Melanocyte of skin (primary cell): ENCODE results near the gene C3AR1. TPM values are rescaled to one million over a fixed set of nuclear protein-coding genes. Genes with fewer than 3 reads are reported as not detected.

Experiments
- total RNA-seq, 2 donors: library from RNA; depleted of rRNA; stranded (reverse); fragments of >200 nt; gene quantifications; 2 replicates each; pipeline ENCODE4 v1.2.3, GENCODE V29; 2012

Gene C3AR1
- total RNA-seq = 1 to 10 TPM in 1 of 2 donors, under 1 TPM in 1; 0.69 to 7.3 TPM

DNA sequence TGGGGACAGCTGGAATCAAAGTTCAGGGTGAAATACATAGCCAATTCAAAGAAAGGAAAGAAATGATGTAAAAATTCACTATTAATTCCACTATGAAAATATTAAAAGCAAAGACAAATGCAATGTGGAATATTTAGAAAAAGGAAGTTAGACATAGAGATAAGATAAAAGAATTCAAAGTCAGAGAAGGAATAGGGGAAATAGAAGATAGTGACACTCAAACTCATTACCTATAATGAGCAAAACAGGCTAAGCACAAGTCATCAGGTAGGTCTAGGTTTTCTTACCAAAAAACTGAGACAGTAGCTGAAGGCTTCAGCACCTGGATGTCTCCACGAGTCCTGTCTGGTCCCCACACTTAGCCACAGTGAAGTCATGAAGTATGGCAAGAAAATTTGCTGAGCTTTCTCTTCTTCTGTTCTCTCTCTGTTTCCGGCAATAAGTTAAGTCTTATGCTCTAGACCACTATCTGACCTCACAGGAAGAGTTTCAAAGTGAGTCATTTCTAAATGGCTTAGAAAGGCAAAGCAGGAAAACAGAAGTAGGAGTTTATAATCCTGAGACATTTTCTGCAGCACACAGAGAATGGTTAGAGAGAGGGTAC is at the start of gene C3AR1:
Gene C3AR1 (minus strand): TSS at position 369 of the 604 bp plus-strand sequence. CDS start 6,174 bp downstream, outside the sequence.

GRCh38 chr12:8032242-8033152 is 33.7 kb downstream of the C3AR1 start, which contains the start of gene FOXJ2:
Gene FOXJ2, plus strand, starts transcription at chr12:8032716. Its CDS starts 7,117 bp downstream, at chr12:8039833.

Other genes with a start within 250 kb of the C3AR1 start
- not detected for gene SLC2A14, start 193.4 kb downstream of the C3AR1 start, total RNA-seq
- 10 to 100 TPM; 40.6 to 70.6 TPM for gene SLC2A3, start 130.2 kb downstream of the C3AR1 start, total RNA-seq
- 1 to 10 TPM; 6.0 to 7.6 TPM for gene FOXJ2, start 33.6 kb downstream of the C3AR1 start, total RNA-seq
- gene NECAP1, start 15.9 kb upstream of the C3AR1 start, total RNA-seq = 10 to 100 TPM; 64.6 to 70.9 TPM
- gene CLEC4A, start 57.3 kb upstream of the C3AR1 start, total RNA-seq = not detected
- under 1 TPM in 1 of 2 donors, not detected in 1; under 0.01 TPM for gene ZNF705A, start 90.7 kb upstream of the C3AR1 start, total RNA-seq
- gene FAM90A1, start 161.3 kb upstream of the C3AR1 start, total RNA-seq = under 1 TPM in 1 of 2 donors, not detected in 1; under 0.01 TPM